ENCODE measurements around the gene CDH15. TPM values are rescaled to one million over a fixed set of nuclear protein-coding genes. Genes with fewer than 3 reads are reported as not detected.
"Not testable (repeated sequence)": the region's sequence is repeated elsewhere in the genome, so short reads cannot be mapped to it uniquely, and the experiment has no call there.

The CDH15 gene
- total RNA-seq, 1 donor from 2014 or later, result 0.06 TPM

- DNase-seq (ENCODE audit: extremely low read depth, low read depth, low spot score), result no peak
Observed at GRCh38 chr16:89217388-89218191, 46.0 kb downstream of the CDH15 start, which contains the start of gene ZNF778. Gene ZNF778, plus strand, starts transcription at chr16:89217703. Its CDS starts 3,425 bp downstream, at chr16:89221128.

DNA sequence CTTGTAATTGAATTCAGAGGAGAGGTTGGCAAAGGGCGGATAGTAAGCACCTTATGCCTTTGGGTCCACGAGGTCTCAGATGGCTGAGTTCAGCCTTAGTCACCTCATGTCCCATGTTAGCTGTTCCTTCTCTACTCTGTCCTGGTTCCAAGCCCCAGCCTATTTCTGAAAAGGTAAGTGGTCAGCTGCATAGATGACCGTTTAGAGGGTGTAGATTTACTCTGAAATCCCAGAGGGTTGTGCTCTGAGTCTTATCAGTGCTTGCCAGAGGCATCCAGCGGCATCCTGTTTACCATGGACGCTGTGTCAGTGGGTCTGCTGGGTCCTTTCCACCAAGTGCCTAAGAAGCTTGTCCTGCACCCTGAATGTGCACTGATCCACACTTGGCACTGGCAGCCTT, 47.8 kb downstream of the CDH15 start:
- DNase-seq (ENCODE audit: extremely low read depth, low read depth, low spot score), result no peak

DNA sequence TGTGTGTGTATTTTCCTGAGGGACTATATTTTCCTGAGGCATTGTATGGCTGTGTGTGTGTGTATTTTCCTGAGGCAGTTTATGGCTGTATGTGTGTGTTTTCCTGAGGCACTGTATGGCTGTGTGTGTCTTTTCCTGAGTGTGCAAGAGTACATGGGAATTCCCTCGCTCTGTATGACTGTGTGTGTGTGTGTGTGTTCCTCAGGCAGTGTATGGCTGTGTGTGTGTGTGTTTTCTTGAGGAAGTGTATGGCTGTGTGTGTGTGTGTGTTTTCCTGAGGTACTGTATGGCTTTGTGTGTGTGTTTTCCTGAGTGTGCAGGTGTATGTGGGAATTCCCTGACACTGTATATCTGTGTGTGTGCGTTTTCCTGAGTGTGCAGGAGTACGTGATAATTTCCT, 50.1 kb downstream of the CDH15 start:
- no peak for DNase-seq (ENCODE audit: extremely low read depth, low read depth, low spot score)

- DNase-seq (ENCODE audit: extremely low read depth, low read depth, low spot score), result no peak
Observed at GRCh38 chr16:89222931-89223330, 51.4 kb downstream of the CDH15 start.

DNA sequence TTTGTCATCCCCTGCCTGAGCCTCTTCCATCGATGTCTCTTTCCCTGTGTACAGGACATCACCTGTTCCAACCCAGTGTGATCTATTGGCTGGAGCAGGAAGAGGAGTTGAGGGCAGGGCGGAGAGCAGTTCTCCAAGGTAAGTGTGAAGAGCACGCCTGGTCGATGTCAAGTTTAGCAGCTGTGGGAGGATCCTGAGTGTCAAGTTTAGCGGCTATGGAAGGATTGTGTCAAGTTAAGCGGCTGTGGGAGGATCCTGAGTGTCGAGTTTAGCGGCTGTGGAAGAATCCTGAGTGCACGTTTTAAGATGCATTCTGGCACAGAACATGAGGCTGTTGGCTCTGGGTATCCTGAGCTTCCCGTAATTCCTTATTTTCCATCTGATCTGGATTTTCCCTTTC, 53.1 kb downstream of the CDH15 start:
- no peak for DNase-seq (ENCODE audit: extremely low read depth, low read depth, low spot score)

DNA sequence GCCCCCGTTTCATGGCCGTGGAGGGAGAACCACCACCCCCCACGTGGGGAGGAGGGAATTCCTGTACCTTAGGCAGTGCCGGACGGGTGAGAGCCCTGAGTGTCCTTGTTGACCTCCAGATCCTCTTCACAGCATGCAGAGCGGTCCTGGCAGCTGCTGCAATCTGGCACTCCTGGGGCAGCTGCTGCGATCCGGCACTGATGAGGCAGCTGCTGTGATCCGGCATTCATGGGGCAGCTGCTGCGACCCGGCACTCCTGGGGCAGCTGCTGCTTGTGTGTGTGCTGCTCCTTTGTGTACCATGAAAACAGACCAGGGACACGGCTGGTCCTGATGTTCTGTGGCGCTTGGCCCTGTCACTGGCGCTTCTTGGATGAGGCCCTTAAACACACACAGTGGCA, 58.7 kb downstream of the CDH15 start:
- DNase-seq (ENCODE audit: extremely low read depth, low read depth, low spot score), result no peak

- DNase-seq (ENCODE audit: extremely low read depth, low read depth, low spot score), result no peak
Observed at GRCh38 chr16:89232107-89232506, 60.6 kb downstream of the CDH15 start.

DNA sequence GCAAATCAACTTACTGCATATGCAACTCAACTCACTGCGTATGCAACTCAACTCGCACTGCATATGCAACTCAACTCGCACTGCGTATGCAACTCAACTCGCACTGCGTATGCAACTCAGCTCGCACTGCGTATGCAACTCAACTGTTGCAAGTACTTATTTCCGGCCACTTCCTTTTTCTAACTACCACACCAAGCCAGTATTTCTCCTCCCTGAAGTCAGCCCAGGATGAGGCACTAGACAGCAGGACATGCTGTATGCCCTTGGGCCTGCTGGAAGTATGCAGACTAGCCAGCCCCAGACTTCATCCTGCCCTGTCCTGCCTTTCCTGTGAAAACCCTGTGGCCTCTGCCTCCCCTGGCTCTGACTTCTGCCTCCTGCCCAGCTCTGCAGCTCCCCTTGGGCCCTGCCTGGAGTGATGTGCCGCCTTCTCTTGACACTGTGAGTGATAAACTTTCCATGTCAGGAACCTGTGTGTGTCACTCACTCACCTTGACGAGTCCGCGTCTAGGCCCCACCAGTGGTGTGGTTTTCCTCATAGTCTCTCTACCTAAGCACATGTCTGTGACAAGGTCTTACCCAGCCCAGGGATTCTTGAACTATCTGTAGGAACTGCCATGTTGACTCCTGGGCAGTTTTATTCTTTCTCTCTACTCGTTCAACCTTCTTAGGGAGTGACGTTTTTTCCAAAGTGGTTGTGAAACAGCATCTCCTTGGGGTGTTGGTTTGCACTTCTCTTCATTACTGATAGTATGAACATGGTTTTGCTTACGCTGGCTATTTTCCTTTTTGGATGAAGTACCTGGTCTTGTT, 62.3 kb downstream of the CDH15 start:
- DNase-seq (ENCODE audit: extremely low read depth, low read depth, low spot score), result no peak

- no peak for DNase-seq (ENCODE audit: extremely low read depth, low read depth, low spot score)
Observed at GRCh38 chr16:89237733-89238132, 66.2 kb downstream of the CDH15 start.

DNA sequence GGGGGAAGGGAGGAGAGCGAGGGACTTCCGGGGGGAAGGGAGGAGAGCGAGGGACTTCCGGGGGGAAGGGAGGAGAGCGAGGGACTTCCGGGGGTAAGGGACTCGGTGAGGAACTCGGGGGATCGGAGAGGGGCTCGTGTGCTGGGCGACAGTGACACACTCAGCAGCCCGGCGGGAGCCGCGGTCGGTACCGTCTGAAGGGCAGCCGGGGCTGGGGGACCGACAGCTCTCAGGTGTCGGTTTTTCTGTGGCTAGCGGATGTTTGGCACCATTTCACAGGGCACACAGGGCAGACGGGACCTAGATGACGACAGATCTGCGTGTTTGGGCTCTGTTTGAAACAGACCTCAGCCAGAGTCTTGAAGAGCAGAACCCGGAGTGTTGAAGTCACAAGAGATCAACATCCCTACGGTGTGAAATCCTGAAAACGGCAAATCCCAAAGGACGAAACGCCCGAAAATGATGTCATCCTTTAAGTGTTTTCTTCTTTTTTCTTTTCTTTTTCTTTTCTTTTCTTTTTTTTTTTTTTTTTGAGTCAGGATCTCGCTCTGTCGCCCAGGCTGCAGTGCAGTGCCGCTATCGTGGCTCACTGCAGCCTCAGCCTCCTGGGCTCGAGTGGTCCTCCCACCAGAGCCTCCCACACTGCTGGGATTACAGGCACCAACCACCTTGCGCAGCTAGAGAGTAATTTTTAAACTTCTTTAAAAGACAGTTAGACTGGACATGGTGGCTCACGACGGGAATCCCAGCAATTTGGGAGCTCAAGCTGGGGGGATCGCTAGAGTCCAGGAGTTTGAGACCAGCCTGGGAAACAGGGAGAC, 69.8 kb downstream of the CDH15 start:
- DNase-seq (ENCODE audit: extremely low read depth, low read depth, low spot score), result no peak

DNA sequence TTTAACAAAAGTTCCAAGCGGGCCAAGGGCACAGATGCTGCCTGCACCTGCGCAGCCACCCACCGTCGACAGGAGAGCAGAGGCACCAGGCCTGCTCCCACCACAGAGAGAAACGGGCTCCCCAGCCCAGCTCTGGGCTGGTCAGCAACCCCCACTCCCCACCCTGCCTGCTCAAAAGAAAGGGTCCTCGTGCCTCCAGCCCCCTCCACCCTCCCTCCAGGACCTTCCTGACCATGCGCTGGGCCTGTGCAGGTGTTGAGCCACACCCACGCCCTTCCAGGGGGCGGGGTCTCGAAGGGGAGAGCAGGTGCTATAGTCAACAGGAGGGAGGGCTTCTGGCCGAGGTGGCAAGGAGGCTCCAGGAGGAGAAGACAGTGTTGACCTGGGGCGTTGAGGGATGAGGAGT, 71.2 kb downstream of the CDH15 start:
- DNase-seq (ENCODE audit: extremely low read depth, low read depth, low spot score), result no peak

DNA sequence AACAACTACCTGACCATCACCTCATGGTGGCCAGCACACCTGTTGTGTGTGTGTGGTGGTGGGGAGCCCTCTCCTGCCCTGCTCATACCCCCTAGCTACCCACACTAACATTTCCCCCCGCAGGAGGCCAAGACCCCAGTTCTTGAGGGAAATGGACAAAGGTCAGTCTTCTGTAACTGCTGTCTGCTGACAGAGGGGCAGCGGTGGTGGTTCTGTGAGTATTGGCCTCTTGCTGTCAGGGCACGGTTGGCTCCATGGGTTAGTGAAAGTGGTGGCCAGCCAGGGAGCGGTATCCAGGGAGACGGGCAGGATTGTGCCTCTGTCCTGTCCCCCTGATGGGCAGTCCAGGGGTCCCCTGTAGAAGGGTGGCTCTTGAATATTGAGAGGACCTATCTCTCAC, 72.1 kb downstream of the CDH15 start:
- no peak for DNase-seq (ENCODE audit: extremely low read depth, low read depth, low spot score)

DNA sequence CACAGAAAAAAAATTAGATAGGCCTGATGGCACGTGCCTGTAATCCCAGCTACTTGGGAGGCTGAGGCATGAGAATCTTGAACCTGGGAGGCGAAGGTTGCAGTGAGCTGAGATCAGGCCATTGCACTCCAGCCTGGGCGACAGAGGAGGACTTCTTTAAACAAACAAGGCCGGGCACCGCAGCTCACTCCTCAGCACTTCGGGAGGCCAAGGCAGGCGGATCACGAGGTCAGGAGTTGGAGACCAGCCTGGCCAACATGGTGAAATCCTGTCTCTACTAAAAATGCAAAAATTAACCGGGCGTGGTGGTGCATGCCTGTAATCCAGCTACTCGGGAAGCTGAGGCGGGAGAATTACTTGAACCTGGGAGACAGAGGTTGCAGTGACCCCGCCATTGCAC, 72.7 kb downstream of the CDH15 start:
- DNase-seq (ENCODE audit: extremely low read depth, low read depth, low spot score), result not testable (repeated sequence)

DNA sequence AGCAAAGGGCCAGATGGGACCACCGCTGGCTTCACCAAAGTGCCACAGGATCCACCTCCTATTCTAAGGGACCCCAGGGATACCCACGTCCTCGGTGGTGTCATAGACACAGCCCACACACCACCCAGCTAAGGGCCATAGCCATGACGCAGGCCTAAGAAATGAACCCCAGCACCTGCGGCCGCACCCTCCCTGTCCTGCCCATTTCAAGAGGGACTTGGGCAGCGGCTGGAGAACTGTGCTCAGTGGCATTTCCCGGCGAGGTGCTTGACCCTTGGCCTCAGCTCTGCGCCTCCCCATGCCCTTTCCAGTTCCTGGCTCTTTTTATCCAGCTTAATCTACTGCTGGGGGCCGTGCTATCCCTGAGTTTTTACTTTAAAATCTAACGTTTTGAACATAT, 73.2 kb downstream of the CDH15 start:
- no peak for DNase-seq (ENCODE audit: extremely low read depth, low read depth, low spot score)

Other genes starting within 250 kb of the CDH15 start
- gene CBFA2T3, start 194.5 kb upstream of the CDH15 start, total RNA-seq, result 0.05 and 0.23 TPM in 2 replicates
- 21.7 and 27.0 TPM in 2 replicates for gene ACSF3, start 77.9 kb upstream of the CDH15 start, total RNA-seq
- gene SLC22A31, start 28.8 kb downstream of the CDH15 start, total RNA-seq, result not detected in 2 replicates
- 7.9 and 10.6 TPM in 2 replicates for gene ZNF778, start 46.0 kb downstream of the CDH15 start, total RNA-seq